GM19455 (cell line): ENCODE data around the gene C17orf50.

Source experiments
- ATAC-seq: cut with Tn5 transposase; IDR thresholded peaks from one replicate; pipeline ENCODE4 v1.9.1; 2021; ENCODE audit not compliant: unreplicated experiment

C17orf50 gene

DNA sequence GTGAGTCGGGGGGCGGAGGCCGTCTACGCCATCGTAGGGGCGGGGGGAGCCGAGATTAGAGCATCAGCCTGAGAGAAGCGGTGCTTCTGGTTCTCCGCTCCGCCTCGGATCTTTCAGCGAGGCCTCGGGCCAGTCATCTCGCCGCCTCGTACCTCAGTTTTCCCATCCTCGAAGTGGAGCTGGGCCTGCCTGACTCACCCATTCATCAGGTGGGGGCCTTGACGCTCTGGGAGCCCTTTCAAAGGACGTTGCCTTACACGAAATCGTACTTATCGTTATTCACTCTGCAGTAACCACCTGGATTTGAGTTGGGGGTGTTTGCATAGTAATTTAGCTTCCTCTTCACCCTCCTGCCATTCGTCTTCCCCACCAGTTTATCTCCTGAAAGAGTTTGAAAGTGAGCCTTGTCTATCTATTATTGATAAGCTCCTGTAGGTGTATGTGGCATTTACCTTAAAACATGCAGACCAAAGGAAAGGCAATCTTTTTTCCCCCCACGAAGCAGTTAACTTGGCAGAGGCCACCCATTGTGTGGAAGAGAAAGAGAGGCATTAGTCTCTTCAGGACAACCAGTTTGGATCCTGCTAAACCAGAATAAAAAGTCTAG, 49.3 kb downstream of the C17orf50 start:
- ATAC-seq = no peak

DNA sequence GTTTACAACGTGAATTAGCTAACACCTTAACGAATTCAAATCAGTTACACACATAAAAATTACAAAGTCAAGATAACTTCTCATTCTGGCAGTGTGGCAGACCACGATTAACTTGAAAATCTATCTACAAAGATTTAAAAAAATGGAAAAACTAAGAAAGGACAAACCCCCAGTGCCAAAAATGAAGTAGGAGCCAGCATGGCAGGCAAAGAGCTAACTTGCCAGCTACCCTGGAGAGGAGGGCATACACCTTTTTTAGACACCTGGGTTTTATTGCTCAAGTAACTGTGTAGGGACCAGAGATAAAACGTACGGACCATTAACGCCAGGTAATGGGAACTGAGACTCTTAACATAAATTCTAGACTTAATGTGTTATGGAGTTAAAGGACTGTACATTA, 51.1 kb downstream of the C17orf50 start:
- no peak for ATAC-seq

DNA sequence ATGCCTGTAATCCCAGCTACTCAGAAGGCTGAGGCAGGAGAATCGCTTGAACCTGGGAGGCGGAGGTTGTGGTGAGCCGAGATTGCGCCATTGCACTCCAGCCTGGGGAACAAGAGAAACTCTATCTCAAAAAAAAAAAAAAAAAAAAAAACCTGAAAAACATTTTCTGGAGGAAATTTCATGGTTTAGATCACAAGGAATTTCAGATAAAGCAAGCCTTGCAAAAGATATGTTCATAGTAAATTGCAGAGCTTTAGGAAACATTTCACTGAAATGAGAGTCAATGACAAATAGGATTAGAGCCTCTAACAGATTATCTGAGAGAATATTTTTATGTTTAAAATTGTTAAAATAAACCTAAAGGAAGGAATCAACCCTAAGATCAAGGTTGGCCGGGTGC, 51.8 kb downstream of the C17orf50 start:
- ATAC-seq = no peak
